ENCODE results near the gene ST8SIA1. TPM values are rescaled to one million over a fixed set of nuclear protein-coding genes. Genes with fewer than 3 reads are reported as not detected.

Gene ST8SIA1
- total and polyA plus RNA-seq, 2 of the 4 experiments (the other 2 are of a cell fraction), result not detected

DNA sequence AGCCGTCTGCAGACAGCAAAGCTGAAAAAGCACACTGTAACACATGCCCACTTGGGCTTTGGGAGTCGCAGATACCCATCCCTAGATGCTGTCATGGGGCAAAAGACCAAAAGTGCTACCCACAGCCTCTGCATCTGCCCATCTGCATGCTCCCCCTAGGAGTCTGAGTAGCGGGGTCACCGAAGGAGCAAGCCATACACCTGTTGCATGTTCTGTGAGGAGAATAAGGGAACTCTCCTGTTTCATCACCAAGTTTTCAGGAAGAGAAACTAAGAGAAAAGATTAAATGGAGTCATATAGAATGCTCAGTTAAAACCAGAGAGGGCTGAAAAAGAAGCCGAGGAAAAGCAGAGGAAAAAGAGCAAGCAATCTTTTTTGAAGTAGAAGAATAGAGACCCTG, 13.7 kb upstream of the ST8SIA1 start:
- H3K36me3 ChIP-seq (ENCODE audit: control insufficient read depth, insufficient read depth, low read length), result no peaks in the 10 kb centered on the region
- H3K4me2 ChIP-seq (ENCODE audit: low read depth, low read length), result no peak overlapping the region
- no peak overlapping the region for H3K56ac ChIP-seq (ENCODE audit: extremely low read depth, insufficient read depth, low read length)
- no peak overlapping the region for H3K9ac ChIP-seq (ENCODE audit: low read depth, low read length)
- H2BK120ac ChIP-seq (ENCODE audit: low read depth, low read length), result no peak overlapping the region
- 29% methylated on average over 1 of the region's 5 CpGs; no CpG with 5 or more reads in 1 of the 2 experiments for WGBS, 2 experiments (ENCODE audit: extremely low coverage in 2 of 2, insufficient read length in 1 of 2)
- H3K4me3 ChIP-seq (ENCODE audit: insufficient read depth, low read depth, low read length), result no peak overlapping the region
- H4K20me1 ChIP-seq (ENCODE audit: insufficient read depth, low read length), result no peaks in the 10 kb centered on the region
- intact Hi-C loops (cut with micrococcal nuclease) (no loop called here), dilution Hi-C loops (cut with HindIII; ENCODE audit: low sequenced_read_pairs, unreplicated experiment) (no loop called here), in situ Hi-C loops (cut with MboI; ENCODE audit: low sequenced_read_pairs) (no loop called here)
- H3K18ac ChIP-seq (ENCODE audit: low read depth, low read length), result no peak overlapping the region
- H2BK5ac ChIP-seq (ENCODE audit: low read depth, low read length, poor library complexity, severe bottlenecking), result no peak overlapping the region
- TF ChIP-seq RFX5 (IDR thresholded peaks at IDR 0.05; ENCODE audit: low read depth, low read length) (no peak), BHLHE40 (IDR thresholded peaks at IDR 0.05; ENCODE audit: low read depth, low read length) (no peak), MAFK (IDR thresholded peaks at IDR 0.05; ENCODE audit: low read depth, low read length) (no peak), POLR2A (IDR thresholded peaks at IDR 0.05; ENCODE audit: low read depth, low read length) (no peak), FOS (IDR thresholded peaks at IDR 0.05; ENCODE audit: low read depth, low read length) (no peak), MAZ (IDR thresholded peaks at IDR 0.05; ENCODE audit: borderline replicate concordance, low read depth, low read length) (no peak), MXI1 (IDR thresholded peaks at IDR 0.05; ENCODE audit: borderline replicate concordance, low read depth, low read length) (no peak), SMC3 (IDR thresholded peaks at IDR 0.05; ENCODE audit: low read depth, low read length) (no peak)
- TF ChIP-seq, protein P1, sequence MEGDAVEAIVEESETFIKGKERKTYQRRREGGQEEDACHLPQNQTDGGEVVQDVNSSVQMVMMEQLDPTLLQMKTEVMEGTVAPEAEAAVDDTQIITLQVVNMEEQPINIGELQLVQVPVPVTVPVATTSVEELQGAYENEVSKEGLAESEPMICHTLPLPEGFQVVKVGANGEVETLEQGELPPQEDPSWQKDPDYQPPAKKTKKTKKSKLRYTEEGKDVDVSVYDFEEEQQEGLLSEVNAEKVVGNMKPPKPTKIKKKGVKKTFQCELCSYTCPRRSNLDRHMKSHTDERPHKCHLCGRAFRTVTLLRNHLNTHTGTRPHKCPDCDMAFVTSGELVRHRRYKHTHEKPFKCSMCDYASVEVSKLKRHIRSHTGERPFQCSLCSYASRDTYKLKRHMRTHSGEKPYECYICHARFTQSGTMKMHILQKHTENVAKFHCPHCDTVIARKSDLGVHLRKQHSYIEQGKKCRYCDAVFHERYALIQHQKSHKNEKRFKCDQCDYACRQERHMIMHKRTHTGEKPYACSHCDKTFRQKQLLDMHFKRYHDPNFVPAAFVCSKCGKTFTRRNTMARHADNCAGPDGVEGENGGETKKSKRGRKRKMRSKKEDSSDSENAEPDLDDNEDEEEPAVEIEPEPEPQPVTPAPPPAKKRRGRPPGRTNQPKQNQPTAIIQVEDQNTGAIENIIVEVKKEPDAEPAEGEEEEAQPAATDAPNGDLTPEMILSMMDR (conservative IDR thresholded peaks at IDR 0.05; ENCODE audit: low read depth, low read length), result no peak
- TF ChIP-seq, protein P2, sequence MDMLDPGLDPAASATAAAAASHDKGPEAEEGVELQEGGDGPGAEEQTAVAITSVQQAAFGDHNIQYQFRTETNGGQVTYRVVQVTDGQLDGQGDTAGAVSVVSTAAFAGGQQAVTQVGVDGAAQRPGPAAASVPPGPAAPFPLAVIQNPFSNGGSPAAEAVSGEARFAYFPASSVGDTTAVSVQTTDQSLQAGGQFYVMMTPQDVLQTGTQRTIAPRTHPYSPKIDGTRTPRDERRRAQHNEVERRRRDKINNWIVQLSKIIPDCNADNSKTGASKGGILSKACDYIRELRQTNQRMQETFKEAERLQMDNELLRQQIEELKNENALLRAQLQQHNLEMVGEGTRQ (IDR thresholded peaks at IDR 0.05; ENCODE audit: low read depth, low read length), result no peak
- DNase-seq (no peak), ATAC-seq (ENCODE audit: low read depth) (no peak)
- H2BK20ac ChIP-seq (ENCODE audit: low read depth, low read length), result no peak overlapping the region
- ChIA-PET CTCF (no interaction called here), POLR2A (ENCODE audit: unreplicated experiment) (no interaction called here)
- H3K9me3 ChIP-seq (ENCODE audit: control insufficient read depth, insufficient read depth, low read length), result no peaks in the 10 kb centered on the region
- H4K8ac ChIP-seq (ENCODE audit: low read depth in 2 of 2, low read length in 2 of 2), result no peak overlapping the region
- H3K79me1 ChIP-seq (ENCODE audit: low read depth in 1 of 2, low read length in 2 of 2), result no peaks in the 10 kb centered on the region
- H3K9me1 ChIP-seq (ENCODE audit: insufficient read depth, low read length), result no peaks in the 10 kb centered on the region
- H3K27ac ChIP-seq (ENCODE audit: insufficient read depth, low read length), result no peak overlapping the region
- no TSS peak for BruUV-seq (replicated peaks)
- H3K14ac ChIP-seq (replicated peaks; ENCODE audit: low read depth, low read length), result no peak overlapping the region
- H2AK5ac ChIP-seq (ENCODE audit: low read depth, low read length), result no peak overlapping the region
- H4K5ac ChIP-seq (ENCODE audit: low read depth, low read length), result no peak overlapping the region
- H3K4ac ChIP-seq (ENCODE audit: low read depth, low read length), result no peak overlapping the region
- no peak overlapping the region for H2AK9ac ChIP-seq (replicated peaks; ENCODE audit: low read depth, low read length, poor library complexity)
- H4K91ac ChIP-seq (ENCODE audit: insufficient read depth, low read depth, low read length), result no peak overlapping the region
- H3K23ac ChIP-seq (ENCODE audit: low read depth, low read length), result no peak overlapping the region
- no peaks in the 10 kb centered on the region for H3K27me3 ChIP-seq (ENCODE audit: control insufficient read depth, insufficient read depth, low read length)
- H2BK15ac ChIP-seq (ENCODE audit: low read depth, low read length), result no peak overlapping the region
- no peaks in the 10 kb centered on the region for H3K4me1 ChIP-seq (ENCODE audit: control insufficient read depth, insufficient read depth, low read length)
- H2AFZ ChIP-seq (replicated peaks; ENCODE audit: low read length, poor library complexity), result no peak overlapping the region
